Endothelial cell of umbilical vein (primary cell): ENCODE measurements around the gene HBQ1. TPM values are rescaled to one million over a fixed set of nuclear protein-coding genes. Genes with fewer than 3 reads are reported as not detected.

Experiments used
- polyA plus RNA-seq, 4 experiments: library from polyadenylated mRNA; depleted of rRNA in 3 of 4; stranded (reverse) in 3 of 4; unstranded in 1 of 4; fragments of >200 nt; gene quantifications; 2 replicates each; pipeline versions ENCODE4 v1.2.1 to v1.2.3, GENCODE V29; 2011 to 2012; ENCODE audit warnings: missing spikeins in 1 of 4
- small RNA-seq: library from RNA; depleted of rRNA; stranded (forward); fragments of <200 nt; gene quantifications from one replicate; pipeline ENCODE3, GENCODE V24; 2012; ENCODE audit warnings: low replicate concordance, low read depth; ENCODE audit not compliant: insufficient read depth, insufficient read length
- total RNA-seq: library from RNA; stranded (reverse); gene quantifications from 2 replicates; pipeline ENCODE4 v1.2.3, GENCODE V29; 2021

The HBQ1 gene
- total and polyA plus RNA-seq, 2 donors (not counting 3 experiments of a cell fraction or from before 2014, with no cell fraction given) = 0.75 TPM; not detected in 1

Small RNAs within 50 kb of the gene (small RNA-seq; reads per million reads assigned to genes)
- gene RF00019 = not detected

Other genes starting within 250 kb of the HBQ1 start
- 18.4 and 20.6 TPM in 2 replicates for gene POLR3K, start 126.9 kb upstream of the HBQ1 start, total RNA-seq
- 28.0 and 33.2 TPM in 2 replicates for gene POLR3K, start 126.9 kb upstream of the HBQ1 start, polyA plus RNA-seq
- 41.8 and 50.2 TPM in 2 replicates for gene SNRNP25, start 126.6 kb upstream of the HBQ1 start, total RNA-seq
- gene SNRNP25, start 126.6 kb upstream of the HBQ1 start, polyA plus RNA-seq = 42.1 and 49.6 TPM in 2 replicates
- 55.1 and 57.0 TPM in 2 replicates for gene RHBDF1, start 107.8 kb upstream of the HBQ1 start, total RNA-seq
- gene RHBDF1, start 107.8 kb upstream of the HBQ1 start, polyA plus RNA-seq = 113 and 137 TPM in 2 replicates
- gene MPG, start 102.2 kb upstream of the HBQ1 start, total RNA-seq = 68.1 and 70.5 TPM in 2 replicates
- 140 and 178 TPM in 2 replicates for gene MPG, start 102.2 kb upstream of the HBQ1 start, polyA plus RNA-seq
- gene NPRL3, start 41.8 kb upstream of the HBQ1 start, total RNA-seq = 36.3 and 40.4 TPM in 2 replicates
- gene NPRL3, start 41.8 kb upstream of the HBQ1 start, polyA plus RNA-seq = 19.3 and 22.4 TPM in 2 replicates
- not detected in 2 replicates for gene HBZ, start 27.8 kb upstream of the HBQ1 start, total RNA-seq
- not detected in 2 replicates for gene HBZ, start 27.8 kb upstream of the HBQ1 start, polyA plus RNA-seq
- not detected in 2 replicates for gene HBM, start 14.5 kb upstream of the HBQ1 start, total RNA-seq
- gene HBM, start 14.5 kb upstream of the HBQ1 start, polyA plus RNA-seq = not detected in 2 replicates
- not detected in 2 replicates for gene HBA2, start 7.6 kb upstream of the HBQ1 start, total RNA-seq
- not detected in 2 replicates for gene HBA2, start 7.6 kb upstream of the HBQ1 start, polyA plus RNA-seq
- gene HBA1, start 3.8 kb upstream of the HBQ1 start, total RNA-seq = not detected in 2 replicates
- not detected in 2 replicates for gene HBA1, start 3.8 kb upstream of the HBQ1 start, polyA plus RNA-seq
- 86.6 and 94.7 TPM in 2 replicates for gene LUC7L, start 49.0 kb downstream of the HBQ1 start, total RNA-seq
- 57.6 and 75.4 TPM in 2 replicates for gene LUC7L, start 49.0 kb downstream of the HBQ1 start, polyA plus RNA-seq
- 70.4 and 73.1 TPM in 2 replicates for gene FAM234A, start 54.4 kb downstream of the HBQ1 start, total RNA-seq
- 89.4 and 98.8 TPM in 2 replicates for gene FAM234A, start 54.4 kb downstream of the HBQ1 start, polyA plus RNA-seq
- gene RGS11, start 95.5 kb downstream of the HBQ1 start, total RNA-seq = 3.0 and 5.5 TPM in 2 replicates
- gene RGS11, start 95.5 kb downstream of the HBQ1 start, polyA plus RNA-seq = 4.9 and 7.2 TPM in 2 replicates
- 0.93 and 1.9 TPM in 2 replicates for gene ARHGDIG, start 100.1 kb downstream of the HBQ1 start, total RNA-seq
- gene ARHGDIG, start 100.1 kb downstream of the HBQ1 start, polyA plus RNA-seq = 2.2 and 3.8 TPM in 2 replicates
- gene PDIA2, start 102.7 kb downstream of the HBQ1 start, total RNA-seq = 0.99 TPM in 1 of 2 replicates, not detected in the other
- 0.63 and 0.75 TPM in 2 replicates for gene PDIA2, start 102.7 kb downstream of the HBQ1 start, polyA plus RNA-seq
- 21.1 and 21.9 TPM in 2 replicates for gene AXIN1, start 172.3 kb downstream of the HBQ1 start, total RNA-seq
- 8.0 and 8.3 TPM in 2 replicates for gene AXIN1, start 172.3 kb downstream of the HBQ1 start, polyA plus RNA-seq
- 86.3 and 104 TPM in 2 replicates for gene MRPL28, start 190.1 kb downstream of the HBQ1 start, total RNA-seq
- 180 and 198 TPM in 2 replicates for gene MRPL28, start 190.1 kb downstream of the HBQ1 start, polyA plus RNA-seq
- 88.1 and 89.8 TPM in 2 replicates for gene PGAP6, start 201.5 kb downstream of the HBQ1 start, total RNA-seq
- gene PGAP6, start 201.5 kb downstream of the HBQ1 start, polyA plus RNA-seq = 365 and 484 TPM in 2 replicates
- gene NME4, start 216.7 kb downstream of the HBQ1 start, total RNA-seq = 166 and 170 TPM in 2 replicates
- 264 and 412 TPM in 2 replicates for gene NME4, start 216.7 kb downstream of the HBQ1 start, polyA plus RNA-seq
- 23.1 and 28.3 TPM in 2 replicates for gene DECR2, start 221.4 kb downstream of the HBQ1 start, total RNA-seq
- gene DECR2, start 221.4 kb downstream of the HBQ1 start, polyA plus RNA-seq = 46.5 and 61.7 TPM in 2 replicates
- gene RAB11FIP3, start 245.2 kb downstream of the HBQ1 start, total RNA-seq = 64.9 and 75.9 TPM in 2 replicates
- gene RAB11FIP3, start 245.2 kb downstream of the HBQ1 start, polyA plus RNA-seq = 19.3 and 20.5 TPM in 2 replicates